NCI-H1694 treated with DMSO at 0.1 percent for 48 hours (cell line): Measurements from ENCODE around the gene DNAH10.

ENCODE experiments used
- DNase-seq: peaks from one replicate; lab custom pipeline; 2025; lab: John Stamatoyannopoulos, UW

The DNAH10 gene

DNA sequence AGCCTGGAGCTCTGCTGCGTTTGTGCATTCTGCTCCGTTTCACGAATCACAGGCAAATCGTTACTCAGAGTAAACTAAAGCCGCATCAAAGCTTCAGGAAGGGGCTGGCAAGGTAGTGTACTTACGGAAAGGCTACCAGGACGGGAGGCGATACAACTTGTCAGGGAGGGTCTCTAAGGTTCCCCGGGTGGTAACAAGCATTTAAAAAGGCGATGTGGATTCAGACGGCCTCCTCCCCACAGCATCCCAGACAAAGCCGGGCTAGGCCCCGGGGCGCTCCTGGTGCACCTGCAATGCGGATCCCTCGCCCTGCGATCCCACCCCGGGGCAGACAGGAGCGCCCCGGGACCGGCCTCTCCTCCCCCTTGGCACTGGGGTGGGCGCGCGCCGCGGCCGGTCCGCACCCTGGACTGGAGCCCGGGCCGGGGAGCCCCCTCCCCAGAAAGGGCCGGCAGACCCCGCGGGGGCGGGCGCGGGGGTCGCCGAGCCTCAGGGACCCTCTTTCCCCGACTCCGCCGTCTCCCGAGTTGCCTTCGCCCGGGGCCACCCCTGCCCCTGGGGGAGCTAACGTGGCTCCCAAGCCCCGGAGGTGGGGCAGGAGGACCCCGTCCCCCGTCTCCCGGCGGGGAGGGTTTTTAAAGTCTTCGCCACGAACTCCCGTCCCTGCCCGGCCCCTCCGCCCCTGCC, 209.8 kb downstream of the DNAH10 start:
- no peak for DNase-seq

DNA sequence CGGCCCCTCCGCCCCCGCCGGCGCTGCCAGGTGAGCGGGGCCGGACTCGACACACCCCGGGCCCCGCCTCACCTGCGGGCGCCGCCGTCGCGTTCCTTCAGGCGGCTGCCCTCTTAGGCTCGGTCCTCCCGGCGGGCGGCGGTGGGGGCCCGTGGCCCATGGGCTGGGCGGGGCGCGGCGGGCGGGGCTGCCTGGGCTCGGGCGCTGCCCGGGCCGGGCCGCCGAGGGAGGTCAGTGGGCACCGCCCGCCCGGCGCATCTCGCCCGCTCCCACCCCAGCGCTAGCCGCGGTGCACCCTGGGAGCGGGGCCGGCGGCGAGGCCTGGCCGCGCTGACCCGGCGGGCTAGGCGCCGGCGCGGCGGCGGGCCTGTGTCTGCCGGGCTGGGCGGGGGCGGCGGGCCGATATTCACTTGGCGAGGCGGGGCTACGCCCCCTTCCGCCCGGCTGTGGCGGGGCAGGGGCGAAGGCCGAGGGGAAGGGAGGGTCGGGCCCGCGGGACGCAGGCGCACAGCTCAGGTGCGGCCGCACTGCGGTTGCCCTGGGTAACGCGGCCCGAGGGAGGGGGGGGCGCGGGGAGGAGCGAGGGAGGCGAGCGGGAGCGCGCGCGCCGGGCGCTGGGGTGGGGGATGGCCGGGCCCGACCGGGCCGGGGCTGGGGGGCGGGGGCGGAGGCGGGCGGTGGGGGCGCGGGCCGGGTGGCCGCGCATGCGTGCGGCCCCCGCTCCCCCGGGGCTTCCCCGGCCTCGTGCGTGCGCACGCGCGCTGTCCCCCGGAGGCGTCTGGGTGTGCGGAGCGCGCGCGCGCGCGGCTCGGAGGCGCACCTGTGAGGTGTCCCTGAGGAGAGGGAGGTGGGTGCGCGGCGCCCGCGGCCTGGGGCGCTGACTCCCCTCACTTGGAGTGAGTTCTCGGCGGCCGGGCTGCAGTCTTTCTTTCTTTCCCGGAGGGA, 210.6 kb downstream of the DNAH10 start, which contains the start of the genes CCDC92 and ZNF664:
CCDC92 (minus strand) TSS at position 375 of the 945 bp plus-strand sequence. CDS start 28,526 bp downstream, outside the sequence.
ZNF664 (plus strand) TSS at position 759 of the 945 bp plus-strand sequence. CDS start 38,930 bp downstream, outside the sequence.
- peak; percentile 81 for DNase-seq

DNA sequence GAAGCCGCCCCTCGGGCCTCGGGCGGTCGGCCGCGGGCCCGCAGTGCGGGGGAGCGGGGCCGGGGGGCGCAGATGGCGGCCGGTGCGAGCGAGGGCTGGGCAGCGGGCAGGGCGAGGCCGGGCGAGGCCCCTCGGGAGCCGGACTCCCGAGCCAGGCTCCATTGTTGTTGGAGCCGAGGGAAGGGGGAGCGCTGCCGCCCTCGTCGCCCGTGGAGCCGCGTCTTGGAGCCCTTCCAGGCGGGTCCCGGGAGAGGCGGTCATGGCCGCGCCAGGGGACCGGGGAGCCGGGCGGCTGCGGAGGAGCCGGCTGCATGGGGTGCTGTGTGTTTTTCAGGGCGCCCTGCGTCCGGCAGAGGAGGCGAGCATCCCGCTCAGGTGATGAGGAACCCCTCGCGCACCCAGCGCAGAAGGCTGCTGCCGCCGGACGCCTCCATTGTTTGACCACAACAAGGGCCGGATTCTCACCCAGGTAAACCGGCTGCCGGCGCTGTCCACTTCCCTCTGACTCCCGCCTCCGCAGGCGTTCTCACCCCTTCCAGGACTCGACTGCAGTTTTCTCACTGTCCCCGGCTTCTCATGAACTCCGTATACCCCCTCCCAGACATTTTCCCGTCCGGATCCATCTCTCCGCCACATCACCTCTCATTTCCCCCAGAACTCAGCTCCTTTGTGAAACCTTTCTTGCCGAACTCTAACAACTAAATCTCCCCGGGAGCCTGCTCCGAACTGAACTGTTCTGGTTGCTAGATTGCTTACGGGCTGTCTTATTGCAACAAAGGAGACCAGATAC, 211.6 kb downstream of the DNAH10 start:
- no peak for DNase-seq

DNA sequence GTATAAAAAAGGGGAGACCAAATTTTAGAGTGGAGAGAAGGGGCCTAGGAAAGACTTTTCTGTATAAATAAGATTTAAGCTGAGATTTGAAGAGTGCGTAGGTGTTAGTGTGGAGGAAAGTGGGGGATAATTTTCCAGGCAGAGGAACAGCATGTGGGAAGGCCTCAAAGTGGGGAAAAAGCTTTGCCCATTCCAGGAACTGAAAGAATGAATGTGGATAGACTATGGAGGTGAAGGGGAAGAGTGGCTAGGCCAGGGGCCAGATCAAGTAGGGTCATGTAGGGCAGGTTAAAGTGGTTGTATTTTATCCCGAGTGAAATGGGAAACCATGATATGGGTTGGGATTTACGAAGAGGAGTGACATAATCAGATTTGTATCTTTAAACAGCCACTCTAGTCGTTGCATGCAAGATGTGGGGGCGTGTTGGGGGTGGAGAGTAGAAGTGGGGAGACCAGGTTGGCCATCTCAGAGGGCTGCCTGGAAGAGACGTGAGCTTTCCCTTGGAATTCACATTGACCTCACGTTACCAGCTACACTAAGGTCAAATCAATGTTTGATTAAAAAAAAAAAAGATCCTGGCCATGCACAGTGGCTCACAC, 214.2 kb downstream of the DNAH10 start:
- DNase-seq = no peak

DNA sequence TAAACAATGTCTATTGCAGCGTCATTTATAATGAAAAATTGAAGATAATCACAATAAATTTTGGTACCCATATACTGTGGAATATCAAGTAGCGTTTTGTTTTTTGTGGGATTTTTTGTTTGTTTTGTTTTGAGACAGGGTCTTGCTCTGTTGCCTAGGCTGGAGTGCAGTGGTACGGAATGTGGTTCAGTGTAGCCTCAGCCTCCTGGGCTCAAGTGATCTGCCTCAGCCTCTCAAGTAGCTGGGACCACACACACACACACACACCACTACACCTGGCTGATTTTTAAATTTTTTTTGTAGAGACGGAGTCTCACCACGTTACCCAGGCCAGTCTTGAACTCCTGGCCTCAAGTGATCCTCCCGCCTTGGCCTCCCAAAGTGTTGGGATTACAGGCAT, 217.5 kb downstream of the DNAH10 start:
- no peak for DNase-seq

DNA sequence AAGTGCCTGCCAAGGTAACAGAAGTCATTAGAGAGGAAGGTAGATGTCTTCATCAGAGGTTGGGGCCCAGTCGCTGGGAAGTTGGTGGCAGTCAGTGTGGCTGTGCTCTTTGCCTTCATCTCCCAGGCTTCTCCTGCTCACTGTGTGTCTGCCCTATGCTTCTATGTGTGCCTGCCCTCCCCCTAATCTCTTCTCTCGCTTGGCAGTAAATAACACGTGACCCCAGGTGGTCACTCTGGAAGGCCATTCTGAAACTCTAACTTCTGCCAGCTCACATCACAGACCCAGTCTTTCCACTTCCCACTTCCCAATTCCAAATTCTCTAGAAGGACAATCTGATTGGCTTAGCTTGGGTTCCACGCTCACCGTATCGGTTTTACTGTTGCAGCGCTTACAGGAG, 220.2 kb downstream of the DNAH10 start:
- DNase-seq = no peak

DNA sequence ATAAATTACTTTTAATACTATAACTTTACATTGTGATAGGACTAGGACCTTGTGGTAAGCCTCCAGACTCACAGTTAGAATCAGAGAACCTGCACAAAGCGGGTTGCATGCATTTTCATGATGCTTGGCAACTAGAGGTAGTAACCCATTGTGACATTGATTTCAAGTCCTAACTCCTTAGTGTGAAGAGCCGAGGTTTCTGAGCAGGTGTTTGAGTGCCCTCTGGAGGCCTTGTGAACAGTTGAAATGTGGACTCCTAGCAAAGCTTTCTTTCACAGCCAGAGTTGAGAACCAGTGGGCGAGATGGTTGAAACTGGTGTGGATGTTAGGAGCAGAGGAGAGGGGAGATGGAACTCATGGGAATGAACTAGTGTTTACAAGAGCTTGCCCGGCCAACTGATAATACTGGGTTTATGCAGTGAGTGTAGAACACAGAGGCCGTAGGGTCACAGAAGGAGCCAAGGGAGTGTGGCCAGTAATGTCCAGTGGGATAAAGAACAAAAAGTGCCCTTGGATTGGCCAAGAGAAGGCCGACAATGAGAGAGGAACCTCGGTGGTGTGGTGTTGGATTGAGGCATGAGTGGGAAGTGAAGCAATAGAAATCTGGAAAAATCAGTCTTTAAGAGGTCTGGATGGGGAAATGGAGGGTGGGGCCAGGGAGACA, 221.9 kb downstream of the DNAH10 start:
- DNase-seq = peak; percentile 29

DNA sequence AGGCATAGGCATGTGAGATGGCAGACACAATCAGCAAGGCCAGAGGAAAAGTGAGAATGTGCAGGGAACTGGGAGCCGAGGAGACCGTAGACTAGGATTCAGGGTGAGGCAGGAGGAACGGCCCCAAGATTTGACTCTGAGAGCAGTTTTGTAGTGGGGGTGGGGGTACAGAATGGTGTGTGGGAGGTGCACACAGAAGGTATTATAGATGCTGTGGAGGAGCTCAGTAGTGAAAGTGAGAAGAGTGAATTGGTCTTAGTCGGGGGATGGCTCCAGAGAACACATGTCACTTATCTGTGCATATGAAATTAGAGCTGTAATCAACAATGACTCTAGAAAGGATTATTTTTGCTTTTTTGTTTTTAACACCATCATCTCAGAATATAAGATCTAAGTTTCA, 222.8 kb downstream of the DNAH10 start:
- DNase-seq = no peak
